ENCODE measurements around the gene MED12L. TPM values are rescaled to one million over a fixed set of nuclear protein-coding genes. Genes with fewer than 3 reads are reported as not detected.

Gene MED12L
- polyA plus RNA-seq, 1 donor from 2014 or later: 28.5 TPM

- Histone ChIP-seq H3K9ac (ENCODE audit: low read length) (no peak overlapping the region), H3K27me3 (ENCODE audit: insufficient read depth, low read depth, low read length) (no peaks in the 10 kb centered on the region), H3K9me3 (ENCODE audit: low read length) (no peaks in the 10 kb centered on the region), H3K9me2 (ENCODE audit: insufficient read depth, low read length) (no peaks in the 10 kb centered on the region), H2AFZ (ENCODE audit: low read depth, low read length) (no peak overlapping the region), H3K4me3 (ENCODE audit: low read length) (no peak overlapping the region), H4K20me1 (ENCODE audit: insufficient read depth) (no peaks in the 10 kb centered on the region), H3K36me3 (ENCODE audit: insufficient read depth, low read length) (no peaks in the 10 kb centered on the region), H3K4me2 (ENCODE audit: low read length) (no peak overlapping the region), H3K27ac (ENCODE audit: low read length) (no peak overlapping the region), H3F3A (ENCODE audit: insufficient read depth, low read length, poor library complexity, severe bottlenecking) (no peaks in the 10 kb centered on the region), H3K79me2 (replicated peaks; ENCODE audit: insufficient read depth, low read length) (no peaks in the 10 kb centered on the region)
- no peak for TF ChIP-seq SMC3 (conservative IDR thresholded peaks at IDR 0.05; ENCODE audit: poor library complexity)
- peak; percentile 18 for TF ChIP-seq CTCF (IDR thresholded peaks at IDR 0.05; ENCODE audit: poor library complexity, severe bottlenecking)
- TF ChIP-seq TAF1 (IDR thresholded peaks at IDR 0.05; ENCODE audit: low read depth): no peak
These were observed 382.9 kb downstream of the MED12L start for GRCh38 chr3:151468284-151468917.

DNA sequence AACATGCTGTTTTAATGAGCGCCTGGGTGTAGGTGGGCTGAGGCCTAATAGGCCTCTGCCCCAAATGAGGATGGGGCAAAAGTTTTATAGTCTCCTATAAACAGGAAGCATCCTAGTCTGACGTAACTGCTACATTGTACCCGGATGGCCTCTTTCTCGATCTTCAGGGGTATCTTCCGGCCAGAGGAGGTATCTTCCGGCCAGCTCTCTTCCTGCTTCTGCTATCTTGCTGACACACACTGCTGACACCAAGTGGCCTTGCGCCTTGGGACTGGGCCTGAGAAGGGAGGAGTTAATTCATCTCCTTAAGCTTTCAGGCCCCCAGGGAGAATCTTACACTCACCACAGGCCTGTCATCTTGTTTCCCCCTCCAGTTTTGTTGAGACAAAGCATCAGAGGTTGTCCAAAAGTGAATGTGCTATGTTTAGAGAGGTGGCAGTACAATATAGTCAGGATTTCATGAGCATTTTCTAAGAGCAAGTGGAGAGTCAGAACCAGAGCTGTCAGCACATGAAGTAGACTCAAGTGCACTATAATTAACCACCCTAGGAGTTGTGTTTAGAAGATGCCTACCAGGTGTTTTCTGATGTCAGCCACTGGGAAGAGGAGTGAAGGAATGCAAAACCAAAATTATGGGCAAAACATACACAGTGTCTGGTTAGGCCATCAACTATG is 391.0 kb downstream of the MED12L start:
- Histone ChIP-seq H3K4me2 (ENCODE audit: low read length) (no peak overlapping the region), H4K20me1 (ENCODE audit: insufficient read depth) (no peaks in the 10 kb centered on the region), H3K9me2 (ENCODE audit: insufficient read depth, low read length) (no peaks in the 10 kb centered on the region), H3K79me2 (replicated peaks; ENCODE audit: insufficient read depth, low read length) (no peaks in the 10 kb centered on the region), H3K27ac (ENCODE audit: low read length) (no peak overlapping the region), H3K4me3 (ENCODE audit: low read length) (no peak overlapping the region), H3K36me3 (ENCODE audit: insufficient read depth, low read length) (no peaks in the 10 kb centered on the region), H3K9ac (ENCODE audit: low read length) (no peak overlapping the region), H3F3A (ENCODE audit: insufficient read depth, low read length, poor library complexity, severe bottlenecking) (no peaks in the 10 kb centered on the region), H3K27me3 (ENCODE audit: insufficient read depth, low read depth, low read length) (no peaks in the 10 kb centered on the region), H3K9me3 (ENCODE audit: low read length) (no peaks in the 10 kb centered on the region), H2AFZ (ENCODE audit: low read depth, low read length) (no peak overlapping the region)
- no peak for TF ChIP-seq POLR2AphosphoS5 (IDR thresholded peaks at IDR 0.05)
- no peak for TF ChIP-seq MXI1 (conservative IDR thresholded peaks at IDR 0.05; ENCODE audit: poor library complexity, severe bottlenecking)
- TF ChIP-seq SMC3 (conservative IDR thresholded peaks at IDR 0.05; ENCODE audit: poor library complexity): no peak
- no peak for TF ChIP-seq TAF1 (IDR thresholded peaks at IDR 0.05; ENCODE audit: low read depth)
- no peak for TF ChIP-seq EP300 (conservative IDR thresholded peaks at IDR 0.05; ENCODE audit: poor library complexity, severe bottlenecking)
- TF ChIP-seq, protein P1, sequence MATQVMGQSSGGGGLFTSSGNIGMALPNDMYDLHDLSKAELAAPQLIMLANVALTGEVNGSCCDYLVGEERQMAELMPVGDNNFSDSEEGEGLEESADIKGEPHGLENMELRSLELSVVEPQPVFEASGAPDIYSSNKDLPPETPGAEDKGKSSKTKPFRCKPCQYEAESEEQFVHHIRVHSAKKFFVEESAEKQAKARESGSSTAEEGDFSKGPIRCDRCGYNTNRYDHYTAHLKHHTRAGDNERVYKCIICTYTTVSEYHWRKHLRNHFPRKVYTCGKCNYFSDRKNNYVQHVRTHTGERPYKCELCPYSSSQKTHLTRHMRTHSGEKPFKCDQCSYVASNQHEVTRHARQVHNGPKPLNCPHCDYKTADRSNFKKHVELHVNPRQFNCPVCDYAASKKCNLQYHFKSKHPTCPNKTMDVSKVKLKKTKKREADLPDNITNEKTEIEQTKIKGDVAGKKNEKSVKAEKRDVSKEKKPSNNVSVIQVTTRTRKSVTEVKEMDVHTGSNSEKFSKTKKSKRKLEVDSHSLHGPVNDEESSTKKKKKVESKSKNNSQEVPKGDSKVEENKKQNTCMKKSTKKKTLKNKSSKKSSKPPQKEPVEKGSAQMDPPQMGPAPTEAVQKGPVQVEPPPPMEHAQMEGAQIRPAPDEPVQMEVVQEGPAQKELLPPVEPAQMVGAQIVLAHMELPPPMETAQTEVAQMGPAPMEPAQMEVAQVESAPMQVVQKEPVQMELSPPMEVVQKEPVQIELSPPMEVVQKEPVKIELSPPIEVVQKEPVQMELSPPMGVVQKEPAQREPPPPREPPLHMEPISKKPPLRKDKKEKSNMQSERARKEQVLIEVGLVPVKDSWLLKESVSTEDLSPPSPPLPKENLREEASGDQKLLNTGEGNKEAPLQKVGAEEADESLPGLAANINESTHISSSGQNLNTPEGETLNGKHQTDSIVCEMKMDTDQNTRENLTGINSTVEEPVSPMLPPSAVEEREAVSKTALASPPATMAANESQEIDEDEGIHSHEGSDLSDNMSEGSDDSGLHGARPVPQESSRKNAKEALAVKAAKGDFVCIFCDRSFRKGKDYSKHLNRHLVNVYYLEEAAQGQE (IDR thresholded peaks at IDR 0.05; ENCODE audit: borderline replicate concordance): no peak
- TF ChIP-seq EZH2 (IDR thresholded peaks at IDR 0.05; ENCODE audit: borderline replicate concordance, insufficient read depth, low read length, poor library complexity, severe bottlenecking): no peak
- no peak for TF ChIP-seq CTCF (IDR thresholded peaks at IDR 0.05; ENCODE audit: poor library complexity, severe bottlenecking)
- TF ChIP-seq RAD21 (conservative IDR thresholded peaks at IDR 0.05): no peak
